ENCODE results near the gene SULF2.

SULF2 gene

DNA sequence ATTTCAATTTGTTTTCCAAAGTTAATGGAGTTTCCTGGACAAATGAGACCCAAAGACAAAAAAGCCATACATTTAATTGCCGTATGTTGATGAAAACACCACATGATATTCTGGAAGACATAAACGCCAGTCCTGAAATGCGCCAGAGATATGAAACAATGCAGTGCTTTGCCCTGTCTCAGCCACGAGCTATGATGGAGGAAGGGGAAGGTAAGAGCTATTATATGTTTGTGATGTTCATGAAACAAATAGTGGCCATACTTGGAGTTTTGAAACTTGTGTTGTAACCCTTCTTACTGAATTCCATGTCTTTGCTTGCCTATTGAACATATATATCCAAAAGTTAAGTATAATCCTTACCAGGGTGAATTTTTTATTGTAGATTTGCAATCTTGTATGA, 157.7 kb downstream of the SULF2 start:
- no peak for DNase-seq

DNA sequence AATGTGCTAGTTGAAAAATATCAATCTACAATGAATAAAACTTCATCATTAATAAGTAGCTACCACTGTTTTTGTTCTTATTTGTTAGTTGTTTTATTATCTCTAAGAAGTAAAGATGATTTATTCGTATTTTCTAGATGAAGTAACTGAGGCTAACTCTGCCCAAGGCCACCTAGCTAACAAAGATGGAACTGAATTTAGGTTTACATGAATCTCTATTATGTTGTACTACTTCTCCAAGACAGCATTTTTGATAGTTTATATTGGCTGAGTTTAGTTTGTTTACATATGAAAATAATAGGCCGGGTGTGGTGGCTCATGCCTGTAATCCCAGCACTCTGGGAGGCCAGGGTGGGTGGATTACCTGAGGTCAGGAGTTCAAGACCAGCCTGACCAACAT, 162.1 kb downstream of the SULF2 start:
- DNase-seq, result no peak

DNA sequence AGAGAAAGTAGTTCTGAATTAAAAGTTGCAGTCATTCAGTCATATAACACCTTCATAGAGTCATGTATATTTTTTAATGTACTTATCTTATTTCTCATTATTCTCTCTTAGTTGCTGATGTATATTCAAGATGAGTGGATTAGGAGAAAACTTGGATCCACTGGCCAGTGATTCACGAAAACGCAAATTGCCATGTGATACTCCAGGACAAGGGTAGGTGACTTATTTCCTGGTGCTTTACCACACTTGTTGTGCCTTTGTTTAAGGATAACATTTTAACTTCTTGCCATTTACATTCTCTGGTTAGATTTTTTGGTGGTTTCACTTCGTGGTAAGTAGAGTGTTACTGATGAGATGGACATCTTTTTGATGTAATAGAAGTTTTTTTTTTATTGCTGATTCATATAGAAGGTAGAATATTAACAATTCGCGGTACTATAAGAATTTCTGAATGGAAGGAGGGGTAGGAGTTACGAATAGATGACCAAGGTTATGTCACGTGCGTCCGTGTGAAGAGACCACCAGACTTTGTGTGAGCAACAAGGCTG, 163.1 kb downstream of the SULF2 start:
- DNase-seq, result no peak

- no peak for DNase-seq
Measured at GRCh38 chr20:47620808-47621805, 164.2 kb downstream of the SULF2 start.

DNA sequence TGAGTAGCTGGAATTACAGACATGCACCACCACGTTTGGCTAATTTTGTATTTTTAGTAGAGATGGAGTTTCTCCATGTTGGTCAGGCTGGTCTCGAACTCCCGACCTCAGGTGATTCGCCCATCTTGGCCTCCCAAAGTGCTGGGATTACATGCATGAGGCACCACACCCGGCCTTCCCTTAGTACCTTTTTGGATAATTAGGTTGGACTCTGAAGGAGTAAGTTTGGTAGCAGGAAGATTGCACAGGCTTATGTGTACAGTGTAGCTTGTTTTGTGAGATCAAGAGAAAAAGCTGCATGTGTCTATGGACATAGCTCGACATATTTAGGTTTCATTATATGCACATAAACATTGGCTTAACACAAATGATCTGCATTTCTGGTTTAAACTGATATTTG, 166.8 kb downstream of the SULF2 start:
- no peak for DNase-seq

DNA sequence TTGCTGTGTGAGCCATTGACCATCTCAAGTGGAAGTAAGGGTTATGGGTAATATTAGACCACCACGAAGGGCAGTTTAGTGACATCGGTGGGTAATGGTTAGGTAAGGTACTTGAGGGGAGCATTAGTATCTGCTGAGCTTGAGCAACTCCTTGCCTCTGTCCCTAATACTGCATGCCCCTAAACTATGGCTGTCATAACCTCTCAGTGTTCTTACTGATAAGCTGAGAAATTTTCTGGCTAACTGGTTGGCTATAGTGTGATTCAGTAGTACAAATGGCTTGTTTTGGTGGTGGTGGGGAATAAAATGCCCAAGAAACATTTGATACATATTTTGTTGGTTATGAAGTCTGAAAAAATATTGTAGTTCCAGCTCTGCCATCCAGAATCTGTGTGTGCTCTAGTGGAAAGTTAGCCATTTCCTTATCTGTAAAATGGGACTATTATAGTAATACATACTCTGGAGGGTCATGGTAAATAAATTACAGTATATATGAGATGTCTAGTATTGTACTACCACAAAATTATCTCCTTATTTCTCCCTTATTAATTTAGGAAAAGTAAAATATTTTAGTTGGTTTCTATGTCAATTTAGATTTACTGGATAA, 170.5 kb downstream of the SULF2 start:
- no peak for DNase-seq

GRCh38 chr20:47612670-47613069, 172.6 kb downstream of the SULF2 start:
- no peak for DNase-seq

GRCh38 chr20:47611785-47612184, 173.5 kb downstream of the SULF2 start:
- no peak for DNase-seq

GRCh38 chr20:47610945-47611250, 174.4 kb downstream of the SULF2 start:
- DNase-seq, result no peak

DNA sequence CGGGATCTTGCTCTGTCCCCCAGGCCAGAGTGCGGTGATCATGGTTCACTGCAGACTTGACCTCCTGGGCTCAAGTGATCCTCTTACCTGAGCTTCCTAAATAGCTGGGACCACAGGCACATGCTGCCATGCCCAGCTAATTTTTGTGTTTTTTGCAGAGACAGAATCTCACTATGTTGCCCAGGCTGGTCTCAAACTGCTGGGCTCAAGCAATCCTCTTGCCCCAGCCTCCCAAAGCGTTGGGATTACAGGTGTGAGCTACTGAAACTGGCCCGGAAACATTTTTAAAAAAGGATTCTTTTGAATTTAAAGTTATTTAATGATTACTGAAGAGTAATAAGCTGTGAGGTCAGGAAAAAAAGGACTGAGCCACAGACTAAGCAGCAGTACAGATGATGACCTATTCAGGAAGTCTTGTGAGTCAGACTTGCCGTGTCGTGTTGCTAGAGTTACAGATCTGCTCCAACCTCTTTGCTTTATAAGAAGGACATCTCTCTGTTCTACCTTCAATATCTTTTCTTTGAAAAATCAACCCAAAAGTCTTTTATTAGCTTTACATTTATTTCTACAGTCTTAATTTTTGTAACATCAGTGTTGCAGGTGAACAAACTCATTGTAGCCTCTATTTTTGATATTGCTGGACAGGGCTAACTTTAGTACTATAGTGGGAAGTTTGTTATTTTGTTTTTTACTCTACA, 174.9 kb downstream of the SULF2 start:
- DNase-seq, result peak; percentile 27

DNA sequence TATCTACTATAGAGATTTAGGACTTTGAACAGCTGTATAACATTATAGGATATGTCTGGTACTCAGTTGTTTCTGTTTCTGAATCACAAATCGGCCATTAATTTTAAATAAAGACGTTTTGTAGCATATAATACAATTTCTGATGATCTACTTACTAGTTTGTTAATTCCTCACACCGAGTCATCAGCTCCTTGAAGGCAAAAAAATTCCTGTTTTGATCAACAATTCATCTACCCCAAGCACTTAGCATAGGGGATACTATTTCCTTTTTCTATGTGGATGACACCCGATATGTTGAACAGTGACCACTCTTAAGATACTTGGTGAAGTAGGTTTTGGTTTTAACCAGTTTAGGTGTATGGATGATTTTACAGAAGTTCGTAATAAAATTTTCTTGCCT, 176.3 kb downstream of the SULF2 start:
- no peak for DNase-seq

All from 8988T (cell line).